Measurements from ENCODE around the gene ZNF280D. TPM values are rescaled to one million over a fixed set of nuclear protein-coding genes. Genes with fewer than 3 reads are reported as not detected.

ZNF280D gene
- total RNA-seq, 1 donor from 2014 or later: 28.2 TPM

DNA sequence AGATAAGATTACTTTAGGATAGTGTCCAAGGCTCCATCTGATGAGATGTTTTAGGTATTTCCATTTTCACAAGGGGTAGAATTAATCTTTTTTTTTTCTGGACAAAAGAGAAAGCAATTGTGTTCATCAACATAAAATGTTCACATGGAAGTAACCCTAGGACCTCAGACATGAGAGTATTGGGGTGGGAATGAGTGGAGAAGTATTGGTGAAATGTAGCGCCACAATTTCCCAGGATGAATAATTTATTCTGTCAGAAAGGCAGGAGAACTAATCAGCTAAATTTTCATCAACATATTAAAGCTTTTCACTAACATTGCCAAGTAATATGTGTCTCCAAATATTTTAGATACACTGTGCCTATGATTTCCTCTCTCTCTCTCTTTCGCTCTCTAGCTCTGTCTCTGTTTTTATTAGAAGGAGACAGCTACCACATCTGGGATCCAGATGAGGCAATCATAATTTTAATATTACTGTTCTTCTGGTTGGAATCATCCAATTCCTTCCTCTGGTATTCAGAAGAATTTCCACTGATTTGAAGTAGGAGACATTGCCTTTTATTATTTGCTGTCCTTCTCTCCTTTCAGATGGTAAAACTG, 21.6 kb upstream of the ZNF280D start:
- intact Hi-C loops (cut with micrococcal nuclease): no loop called here

- intact Hi-C loops (cut with micrococcal nuclease): no loop called here
Measured at GRCh38 chr15:56752986-56753385, 19.7 kb upstream of the ZNF280D start.

DNA sequence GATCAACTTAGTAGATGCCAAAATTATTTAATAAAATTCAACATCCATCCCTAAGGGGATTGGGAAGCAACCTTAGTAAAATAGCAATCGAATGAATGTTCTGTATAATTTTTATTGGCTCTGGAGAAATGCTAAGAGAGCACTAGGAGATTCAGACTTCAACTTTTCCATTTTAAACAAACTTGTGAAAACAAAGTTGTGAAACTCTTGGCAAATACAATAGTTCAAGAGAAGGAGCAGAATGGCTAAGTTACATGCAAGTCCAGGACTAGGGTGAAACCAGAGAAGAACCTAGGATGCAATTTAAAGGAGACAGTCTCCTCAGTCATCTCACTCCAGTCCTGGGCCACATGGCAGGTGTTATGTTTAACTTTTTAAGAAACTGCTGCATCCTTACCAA, 16.7 kb upstream of the ZNF280D start:
- intact Hi-C loops (cut with micrococcal nuclease): no loop called here

DNA sequence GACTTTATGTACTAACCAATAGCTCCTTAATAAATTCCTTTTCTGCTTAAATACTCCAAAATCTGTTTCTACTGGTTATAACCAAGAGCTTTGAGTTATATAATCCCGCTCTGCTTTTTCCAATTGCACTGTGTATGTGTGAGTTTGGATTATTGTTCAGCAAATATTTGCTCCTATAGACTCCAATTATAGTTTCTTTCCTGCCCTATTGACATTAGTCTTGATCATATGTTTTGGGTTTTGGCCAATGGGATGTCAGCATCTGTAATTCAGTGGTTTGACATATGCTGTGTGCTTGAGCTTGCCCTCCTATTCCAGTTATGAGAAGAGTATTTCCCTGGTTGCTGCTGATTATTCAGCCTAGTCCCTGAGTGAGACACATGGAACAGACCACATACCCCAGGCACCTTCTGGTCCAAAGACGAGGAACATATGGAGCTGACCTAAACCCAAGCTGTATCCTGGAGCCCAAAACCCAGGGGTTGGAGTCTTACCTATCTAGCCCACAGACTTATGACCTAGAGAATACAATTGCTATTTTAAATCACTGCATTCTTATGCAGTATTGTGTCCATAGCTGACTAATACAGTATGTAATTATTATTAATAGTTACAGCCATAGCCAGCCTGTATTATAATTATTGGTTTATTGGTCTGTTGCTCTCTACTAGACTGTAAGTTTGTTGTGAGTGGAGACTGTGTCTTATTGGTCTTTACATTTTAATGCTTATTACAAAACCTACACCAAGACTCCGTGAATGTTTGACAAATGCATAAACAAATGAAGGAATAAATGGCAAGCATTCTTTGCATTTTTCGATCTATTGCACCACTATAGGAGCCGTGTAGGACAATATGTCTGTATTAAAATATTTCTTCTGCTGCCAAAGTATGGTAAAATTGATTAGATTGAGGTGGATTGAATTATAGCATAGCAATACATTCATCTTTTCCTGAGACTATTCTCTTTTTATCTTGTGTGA, 11.7 kb upstream of the ZNF280D start:
- intact Hi-C loops (cut with micrococcal nuclease): no loop called here

DNA sequence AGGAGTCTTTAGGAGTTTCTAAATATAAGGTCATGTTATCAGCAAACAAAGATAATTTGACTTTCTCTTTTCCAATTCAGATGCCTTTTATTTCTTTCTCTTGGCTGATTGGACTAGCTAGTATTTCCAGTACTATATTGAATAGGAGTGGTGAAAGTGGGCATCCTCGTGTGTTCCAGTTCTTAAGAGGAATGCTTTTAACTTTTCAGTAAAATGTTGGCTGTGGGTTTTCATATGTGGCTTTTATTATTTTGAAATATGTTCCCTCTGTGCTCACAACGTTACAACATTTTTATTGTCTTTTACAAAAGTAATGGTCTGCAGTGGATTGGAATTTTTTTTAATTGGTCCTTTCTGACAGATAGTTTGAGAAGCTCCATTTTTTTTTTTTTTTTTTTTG, 8.2 kb upstream of the ZNF280D start:
- intact Hi-C loops (cut with micrococcal nuclease): no loop called here

DNA sequence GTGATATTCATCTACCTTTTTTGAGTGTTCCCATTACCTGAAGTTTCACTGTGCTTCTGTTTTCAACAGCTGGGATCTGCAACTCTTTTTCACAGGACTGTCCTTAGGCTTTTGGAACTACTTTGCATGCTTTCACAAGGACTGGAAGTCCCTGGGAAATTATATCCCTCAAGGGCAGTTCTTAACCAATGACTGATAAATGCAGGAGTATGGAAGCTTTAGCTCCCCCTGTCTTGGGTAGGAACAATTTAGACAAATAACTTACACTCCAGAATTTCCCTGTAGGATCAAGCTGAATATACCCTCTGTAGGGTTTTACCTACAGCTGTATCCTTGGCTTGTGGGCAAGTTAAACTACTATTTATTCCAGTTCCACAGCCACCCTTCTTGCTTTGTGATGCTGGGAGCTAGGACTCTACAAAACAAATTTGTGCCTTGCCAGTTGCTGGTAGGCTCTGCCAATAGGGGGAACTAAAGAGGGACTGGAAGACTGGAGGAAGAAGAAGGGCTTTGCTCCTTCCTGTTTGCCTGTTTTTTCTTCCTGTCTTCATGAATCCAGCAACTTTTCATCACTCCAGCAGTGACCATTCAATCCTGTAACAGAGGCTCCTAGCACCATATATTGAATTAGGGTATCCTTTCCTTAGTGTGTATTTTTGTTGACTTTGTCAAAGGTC, 6.8 kb upstream of the ZNF280D start:
- intact Hi-C loops (cut with micrococcal nuclease): no loop called here

- intact Hi-C loops (cut with micrococcal nuclease): no loop called here
Measured at GRCh38 chr15:56739474-56739873, 6.2 kb upstream of the ZNF280D start.

DNA sequence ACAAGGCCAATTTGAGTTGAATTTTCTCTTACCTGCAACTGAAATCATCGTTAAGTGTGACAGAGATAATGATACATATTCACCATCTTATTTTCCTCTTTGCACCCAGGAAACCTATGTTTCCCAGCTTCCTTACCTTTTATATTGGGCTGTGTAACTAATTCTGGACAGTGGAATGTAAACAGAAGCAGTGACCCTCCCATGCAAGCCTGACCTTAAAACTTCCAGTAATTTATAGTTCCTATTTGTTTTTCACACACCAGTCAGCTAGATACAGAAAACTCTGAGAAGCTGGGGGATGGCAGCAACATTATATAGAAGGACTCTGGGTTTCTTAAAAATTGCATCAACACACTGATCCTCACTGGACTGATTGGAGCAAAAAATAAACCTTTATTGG, 4.5 kb upstream of the ZNF280D start:
- intact Hi-C loops (cut with micrococcal nuclease): no loop called here

GRCh38 chr15:56736881-56737707, 3.8 kb upstream of the ZNF280D start:
- intact Hi-C loops (cut with micrococcal nuclease): no loop called here

DNA sequence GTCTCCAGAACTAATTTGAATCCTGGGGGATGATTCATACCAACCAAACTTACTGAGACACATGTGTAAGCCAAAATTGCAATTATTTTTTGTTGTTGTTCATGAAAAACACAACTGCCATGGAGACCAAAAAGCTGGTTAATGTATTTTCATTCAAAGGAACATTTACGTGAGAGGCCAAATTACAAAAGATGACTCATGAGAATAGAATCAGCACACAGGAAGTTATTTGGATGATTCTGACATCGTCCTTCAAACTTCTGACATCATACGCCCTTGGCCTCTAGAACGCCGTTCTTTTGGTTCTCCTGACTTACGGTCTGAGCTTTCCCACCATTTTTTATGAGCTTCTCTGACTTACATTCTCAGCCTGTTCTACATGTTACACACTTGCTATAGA, 3.0 kb upstream of the ZNF280D start:
- intact Hi-C loops (cut with micrococcal nuclease): no loop called here

GRCh38 chr15:56735589-56735988, 2.3 kb upstream of the ZNF280D start:
- intact Hi-C loops (cut with micrococcal nuclease): no loop called here

DNA sequence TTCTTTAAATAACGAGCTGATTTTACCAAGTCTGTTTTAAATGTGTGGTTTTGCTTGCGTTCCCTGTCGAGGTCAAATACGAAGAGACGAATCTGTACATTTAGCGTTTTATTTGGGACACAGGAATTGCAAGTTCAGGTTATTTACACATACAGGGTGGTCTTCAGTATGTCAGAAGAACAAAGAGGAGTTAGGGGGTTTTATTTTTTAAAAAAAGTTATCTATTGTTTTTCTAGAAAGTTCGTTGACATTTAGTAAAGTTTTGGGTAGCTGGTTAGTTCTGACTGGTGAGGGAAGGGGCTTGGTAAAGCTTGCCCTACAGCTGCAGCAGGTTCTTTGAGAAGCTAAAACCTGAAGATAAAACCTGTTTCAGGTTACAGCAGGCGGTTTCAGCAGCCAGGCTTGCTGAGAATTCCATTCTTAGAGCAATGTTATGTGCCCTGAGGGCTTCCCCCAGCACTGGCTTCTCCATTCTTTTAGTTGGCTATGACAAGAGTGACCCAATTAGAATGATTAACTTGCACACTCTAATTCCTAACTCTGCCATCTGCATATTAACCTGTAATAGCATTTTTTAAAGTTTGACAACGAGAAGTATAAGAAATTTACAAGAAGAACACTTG, 815 bp upstream of the ZNF280D start:
- intact Hi-C loops (cut with micrococcal nuclease): no loop called here

- intact Hi-C loops (cut with micrococcal nuclease): loop anchor here (1.0 to 2.0 kb wide), 3 partner anchors 54 to 490 kb away; partner anchors contain the start of genes RFX7 and TCF12
Measured at GRCh38 chr15:56732886-56733135, 498 bp downstream of the ZNF280D start.

DNA sequence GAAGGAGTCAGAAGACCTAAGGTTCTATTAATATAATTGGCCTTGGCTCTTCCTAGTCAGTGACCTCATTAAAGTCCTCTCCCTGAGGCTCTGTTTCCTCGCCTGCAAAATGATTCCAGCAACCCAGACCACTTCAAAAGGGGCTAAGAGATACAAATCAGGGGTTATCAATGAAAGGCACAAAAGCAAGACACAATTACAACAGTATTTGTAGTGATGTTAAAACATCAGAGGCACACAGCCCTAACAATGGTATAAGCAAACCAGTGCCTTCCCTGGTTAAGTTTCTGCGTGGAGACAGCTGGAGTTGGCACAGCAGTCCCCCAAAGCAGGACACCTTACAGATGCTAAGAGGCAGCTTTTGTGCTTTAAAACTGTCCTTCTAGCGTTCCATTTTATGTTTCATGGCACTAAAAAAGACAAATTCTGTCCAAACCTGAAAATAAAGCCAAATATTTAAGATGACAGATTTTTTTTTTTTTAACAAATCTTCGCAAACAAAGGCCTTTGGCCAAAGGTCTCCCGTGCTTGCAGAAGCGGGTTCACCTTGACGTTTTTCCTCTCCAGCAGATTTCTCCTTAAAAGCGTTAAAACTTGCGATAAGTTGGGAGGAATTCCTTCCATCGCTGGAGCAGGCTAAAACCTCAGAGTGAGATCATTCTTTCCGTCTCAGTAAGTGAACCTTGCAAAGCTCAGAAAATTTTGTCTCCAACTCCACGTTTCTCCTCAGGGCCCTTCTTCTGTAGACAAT, 999 bp downstream of the ZNF280D start:
- intact Hi-C loops (cut with micrococcal nuclease): loop anchor here (2.0 kb wide), 2 partner anchors 54 to 490 kb away; partner anchors contain the start of gene RFX7

GRCh38 chr15:56731548-56731947, 1.8 kb downstream of the ZNF280D start:
- intact Hi-C loops (cut with micrococcal nuclease): no loop called here

DNA sequence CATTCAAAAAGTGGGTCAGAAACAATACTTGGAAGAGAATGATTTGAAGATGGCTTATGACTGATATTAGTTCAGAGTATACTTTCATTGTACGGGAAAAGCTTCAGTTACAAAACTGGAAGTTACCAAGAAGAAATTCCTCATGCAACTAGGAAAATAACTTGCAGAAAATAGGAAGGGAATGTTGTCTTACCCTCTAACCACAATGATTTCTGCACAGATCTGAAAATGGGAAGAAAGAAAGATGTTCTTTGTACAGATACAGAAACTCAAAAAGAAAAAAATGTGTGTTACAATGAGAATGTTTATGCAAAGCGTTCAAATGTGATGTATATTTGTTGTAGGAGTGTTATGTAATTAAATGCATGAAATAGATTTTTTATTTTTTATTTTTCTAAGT, 3.7 kb downstream of the ZNF280D start:
- intact Hi-C loops (cut with micrococcal nuclease): no loop called here

- intact Hi-C loops (cut with micrococcal nuclease): no loop called here
Measured at GRCh38 chr15:56725386-56725785, 7.9 kb downstream of the ZNF280D start.

GRCh38 chr15:56724232-56724631, 9.1 kb downstream of the ZNF280D start:
- intact Hi-C loops (cut with micrococcal nuclease): no loop called here

DNA sequence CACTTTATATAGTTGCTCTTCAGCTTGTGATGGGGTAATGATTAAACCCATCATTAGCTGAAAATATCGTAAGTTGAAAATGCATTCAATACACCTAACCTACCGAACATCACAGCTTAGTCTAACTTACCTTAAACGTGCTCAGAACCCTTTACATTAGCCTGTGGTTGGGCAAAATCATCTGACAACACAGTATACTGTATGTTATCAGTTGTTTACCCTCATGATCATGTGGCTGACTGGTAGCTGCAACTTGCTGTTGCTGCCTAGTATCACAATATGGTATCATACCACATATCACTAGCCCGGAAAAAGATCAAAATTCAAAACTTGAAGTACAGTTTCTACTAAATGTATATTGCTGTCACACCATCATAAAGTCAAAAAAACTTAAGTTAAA, 9.5 kb downstream of the ZNF280D start:
- intact Hi-C loops (cut with micrococcal nuclease): no loop called here
